Hepatocyte (in vitro differentiated cells): ENCODE data around the gene PLLP.

Experiments used
- CTCF ChIP-seq: fragments of 200-600 bp; sonication (generic); IDR thresholded peaks from 2 replicates; pipeline ENCODE4 v1.5.1; 2016; ENCODE audit warnings: antibody characterized with exemption, mild to moderate bottlenecking; ENCODE audit not compliant: poor library complexity
- EZH2 ChIP-seq: fragments of 200-600 bp; sonication (generic); IDR thresholded peaks from 2 replicates; pipeline ENCODE4 v1.6.1; 2016; ENCODE audit warnings: antibody characterized with exemption, mild to moderate bottlenecking, borderline replicate concordance
- EZH2phosphoT487 ChIP-seq: fragments of 200-600 bp; sonication (generic); IDR thresholded peaks from one replicate; pipeline ENCODE4 v1.6.1; 2018; ENCODE audit warnings: antibody characterized with exemption, mild to moderate bottlenecking, low read depth, moderate library complexity; ENCODE audit not compliant: unreplicated experiment, severe bottlenecking

GRCh38 chr16:57231821-57232350 lies 52.6 kb downstream of the PLLP start:
- no peak for TF ChIP-seq CTCF
- no peak for TF ChIP-seq EZH2phosphoT487
- no peak for TF ChIP-seq EZH2
